DND-41 (cell line): ENCODE data around the gene TRAF3IP1.

Source experiments
- ATAC-seq: fragments of 200-7000 bp; cut with Tn5 transposase; 3 replicates; pipeline ENCODE4 v1.9.1; 2021; ENCODE audit warnings: low read depth; ENCODE audit not compliant: insufficient read depth
- DNase-seq: peaks from one replicate; pipeline ENCODE4 v3.0.0-alpha.2; 2020
- H2AFZ ChIP-seq: 2 replicates; pipeline ENCODE4 v1.6.0; 2012; ENCODE audit warnings: low read depth, low read length
- H3K27ac ChIP-seq: 2 replicates; pipeline ENCODE4 v1.5.1; 2012; ENCODE audit warnings: low read length, inconsistent platforms
- H3K27me3 ChIP-seq: fragments of 200-600 bp; sonication (generic); 2 replicates; pipeline ENCODE4 v1.6.0; 2012; ENCODE audit warnings: low read length, mild to moderate bottlenecking, inconsistent platforms; ENCODE audit not compliant: insufficient read depth, poor library complexity
- H3K36me3 ChIP-seq: 2 replicates; pipeline ENCODE4 v1.5.1; 2012; ENCODE audit warnings: low read length, inconsistent platforms; ENCODE audit not compliant: insufficient read depth
- H3K4me1 ChIP-seq: 2 replicates; pipeline ENCODE4 v1.5.1; 2012; ENCODE audit warnings: mild to moderate bottlenecking, low read length; ENCODE audit not compliant: insufficient read depth
- H3K4me2 ChIP-seq: 2 replicates; pipeline ENCODE4 v1.6.0; 2012; ENCODE audit warnings: mild to moderate bottlenecking, moderate library complexity, low read length, inconsistent platforms; ENCODE audit not compliant: insufficient read depth
- H3K4me3 ChIP-seq, 2 experiments: fragments of 200-600 bp in 1 of 2; shearing (Covaris generic) in 1 of 2; 2 replicates each; pipeline ENCODE4 v1.5.1; 2012 to 2016; ENCODE audit warnings: inconsistent platforms in 2 of 2, low read length in 2 of 2, mild to moderate bottlenecking in 2 of 2, low read depth in 1 of 2, moderate library complexity in 1 of 2
- H3K79me2 ChIP-seq: 2 replicates; pipeline ENCODE4 v1.6.0; 2012; ENCODE audit warnings: low read length, inconsistent platforms; ENCODE audit not compliant: insufficient read depth
- H3K9ac ChIP-seq: 2 replicates; pipeline ENCODE4 v1.6.0; 2012; ENCODE audit warnings: low read depth, mild to moderate bottlenecking, inconsistent platforms, low read length, moderate library complexity
- H3K9me3 ChIP-seq: 2 replicates; pipeline ENCODE4 v1.5.1; 2012; ENCODE audit warnings: low read length, moderate library complexity, mild to moderate bottlenecking, inconsistent platforms; ENCODE audit not compliant: insufficient read depth, severe bottlenecking
- H4K20me1 ChIP-seq: 2 replicates; pipeline ENCODE4 v1.6.0; 2012; ENCODE audit warnings: low read length; ENCODE audit not compliant: insufficient read depth
- EZH2 ChIP-seq: IDR thresholded peaks from 3 replicates; pipeline ENCODE4 v1.6.1; 2012; ENCODE audit warnings: borderline replicate concordance, low read depth, mild to moderate bottlenecking, moderate library complexity, low read length, inconsistent platforms; ENCODE audit not compliant: severe bottlenecking
- TF ChIP-seq, protein P1 (sequence below): IDR thresholded peaks from 2 replicates; pipeline ENCODE4 v1.5.1; 2012; ENCODE audit warnings: borderline replicate concordance, low read length, moderate library complexity, mild to moderate bottlenecking; ENCODE audit not compliant: poor library complexity, severe bottlenecking; ENCODE audit errors: extremely low read depth

The TRAF3IP1 gene

DNA sequence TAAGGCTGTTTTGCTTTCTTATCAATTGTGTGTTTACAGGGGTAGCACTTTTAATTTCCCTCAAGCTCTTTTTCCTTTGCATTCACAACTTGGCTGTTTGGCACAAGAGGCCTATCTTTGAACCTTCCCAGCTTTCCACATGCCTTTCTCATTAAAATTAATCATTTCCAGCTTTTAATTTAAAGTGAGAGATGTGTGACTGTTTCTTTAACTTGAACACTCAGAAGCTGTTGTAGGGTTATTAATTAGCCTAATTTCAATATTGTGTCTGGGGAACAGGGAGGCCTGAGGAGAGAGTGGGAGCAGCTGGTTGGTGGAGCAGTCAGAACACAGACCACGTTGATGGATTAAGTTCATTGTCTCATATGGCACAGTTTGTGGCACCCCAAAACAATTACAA lies 111.1 kb downstream of the TRAF3IP1 start:
- DNase-seq (no peak), ATAC-seq (no peak)
- Histone ChIP-seq H3K27me3 (no peaks in the 10 kb centered on the region), H3K27ac (no peak overlapping the region), H3K4me3 (no peak overlapping the region), H4K20me1 (peaks cover 52% of the 10 kb centered on the region), H3K4me2 (no peak overlapping the region), H2AFZ (no peak overlapping the region), H3K9ac (no peak overlapping the region), H3K79me2 (peaks cover 92% of the 10 kb centered on the region), H3K4me1 (peaks cover 21% of the 10 kb centered on the region), H3K36me3 (peaks cover 61% of the 10 kb centered on the region), H3K9me3 (peaks cover 5% of the 10 kb centered on the region)
- TF ChIP-seq, protein P1, sequence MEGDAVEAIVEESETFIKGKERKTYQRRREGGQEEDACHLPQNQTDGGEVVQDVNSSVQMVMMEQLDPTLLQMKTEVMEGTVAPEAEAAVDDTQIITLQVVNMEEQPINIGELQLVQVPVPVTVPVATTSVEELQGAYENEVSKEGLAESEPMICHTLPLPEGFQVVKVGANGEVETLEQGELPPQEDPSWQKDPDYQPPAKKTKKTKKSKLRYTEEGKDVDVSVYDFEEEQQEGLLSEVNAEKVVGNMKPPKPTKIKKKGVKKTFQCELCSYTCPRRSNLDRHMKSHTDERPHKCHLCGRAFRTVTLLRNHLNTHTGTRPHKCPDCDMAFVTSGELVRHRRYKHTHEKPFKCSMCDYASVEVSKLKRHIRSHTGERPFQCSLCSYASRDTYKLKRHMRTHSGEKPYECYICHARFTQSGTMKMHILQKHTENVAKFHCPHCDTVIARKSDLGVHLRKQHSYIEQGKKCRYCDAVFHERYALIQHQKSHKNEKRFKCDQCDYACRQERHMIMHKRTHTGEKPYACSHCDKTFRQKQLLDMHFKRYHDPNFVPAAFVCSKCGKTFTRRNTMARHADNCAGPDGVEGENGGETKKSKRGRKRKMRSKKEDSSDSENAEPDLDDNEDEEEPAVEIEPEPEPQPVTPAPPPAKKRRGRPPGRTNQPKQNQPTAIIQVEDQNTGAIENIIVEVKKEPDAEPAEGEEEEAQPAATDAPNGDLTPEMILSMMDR = no peak
- TF ChIP-seq EZH2 = no peak

DNA sequence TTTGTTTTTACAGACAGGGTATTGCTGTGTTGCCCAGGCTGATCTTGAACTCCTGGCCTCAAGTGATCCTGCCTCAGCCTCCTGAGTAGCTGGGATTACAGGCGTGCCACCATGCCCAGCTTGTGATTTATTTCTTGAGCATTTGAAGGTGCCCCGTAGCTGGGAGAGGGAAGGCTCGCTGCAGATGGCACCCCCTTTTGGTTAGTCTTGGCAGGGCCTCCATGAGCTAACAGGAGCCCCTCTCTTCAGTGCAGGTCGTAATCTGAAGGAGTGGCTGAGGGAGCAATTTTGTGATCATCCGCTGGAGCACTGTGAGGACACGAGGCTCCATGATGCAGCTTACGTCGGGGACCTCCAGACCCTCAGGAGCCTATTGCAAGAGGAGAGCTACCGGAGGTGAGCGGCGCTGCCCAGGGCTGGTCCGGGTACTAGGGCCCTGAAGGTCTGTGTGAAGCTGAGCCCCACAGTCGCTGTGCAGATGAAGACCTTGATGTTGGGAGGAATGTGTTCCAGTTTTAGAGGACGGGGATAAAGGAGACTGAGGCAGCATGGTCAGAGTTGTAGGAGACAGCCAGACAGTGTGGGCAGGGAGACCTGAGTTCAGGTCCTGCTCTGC lies 113.1 kb downstream of the TRAF3IP1 start:
- DNase-seq (no peak), ATAC-seq (0 out of 3 replicates have a peak, but pooled peaks have one; percentile 29)
- TF ChIP-seq, protein P1 = peak; percentile 24
- no peak for TF ChIP-seq EZH2
- Histone ChIP-seq H3K4me1 (peaks cover 11% of the 10 kb centered on the region), H3K4me3 (no peak overlapping the region), H3K4me2 (no peak overlapping the region), H3K36me3 (peaks cover 72% of the 10 kb centered on the region), H3K9ac (no peak overlapping the region), H2AFZ (no peak overlapping the region), H3K9me3 (peaks cover 5% of the 10 kb centered on the region), H3K79me2 (peaks cover 93% of the 10 kb centered on the region), H3K27ac (no peak overlapping the region), H4K20me1 (peaks cover 44% of the 10 kb centered on the region), H3K27me3 (no peaks in the 10 kb centered on the region)

DNA sequence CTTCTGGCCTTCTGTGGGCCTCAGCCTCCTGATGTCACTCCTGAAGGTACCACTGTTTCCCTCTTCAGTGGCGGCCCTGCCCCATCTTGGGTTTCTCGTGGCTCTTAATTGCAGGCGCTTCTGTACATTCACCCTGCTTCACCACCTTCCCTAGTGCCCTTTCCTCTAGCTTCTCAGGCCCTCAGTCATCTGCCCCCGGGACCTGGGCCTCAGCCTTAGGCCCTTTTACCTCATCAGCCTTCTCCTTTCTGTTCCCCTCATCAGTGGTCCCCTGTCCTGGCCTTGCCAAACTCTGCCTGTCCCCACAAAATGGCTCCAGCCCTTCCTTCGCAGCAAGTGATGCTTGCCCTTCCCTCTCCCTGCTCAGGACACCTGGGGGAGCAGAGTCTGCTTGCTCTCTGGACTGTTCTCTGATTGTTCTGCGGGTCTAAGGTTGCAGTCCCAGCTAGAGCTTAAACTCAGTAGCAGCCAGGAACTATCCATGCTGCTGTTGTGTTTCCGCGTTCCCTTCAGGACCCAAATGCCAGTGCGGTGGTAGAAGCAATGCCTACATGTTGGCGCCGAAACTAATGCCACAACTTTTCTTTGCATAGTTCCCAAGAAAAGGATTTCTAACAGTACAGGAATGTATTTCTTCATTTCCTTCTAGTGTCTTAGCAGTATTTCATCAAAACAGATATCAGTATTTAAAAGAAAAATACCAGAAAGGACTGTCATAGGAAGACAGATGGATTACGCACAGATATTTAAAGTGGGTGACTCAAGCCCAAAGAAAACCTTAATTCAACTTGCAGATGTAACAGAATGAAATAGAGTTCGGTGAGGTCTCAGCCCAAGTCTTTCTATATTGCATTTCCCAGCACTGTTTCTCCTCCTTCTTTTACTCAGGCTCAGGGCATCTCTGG lies 113.9 kb downstream of the TRAF3IP1 start:
- DNase-seq = no peak
- Histone ChIP-seq H4K20me1 (peaks cover 46% of the 10 kb centered on the region), H3K9ac (no peak overlapping the region), H3K4me3 (no peak overlapping the region), H3K27ac (no peak overlapping the region), H3K9me3 (peaks cover 5% of the 10 kb centered on the region), H3K27me3 (no peaks in the 10 kb centered on the region), H3K4me1 (peaks cover 3% of the 10 kb centered on the region; the same call in 1 of the 2 replicates), H2AFZ (no peak overlapping the region), H3K79me2 (peaks cover 93% of the 10 kb centered on the region), H3K4me2 (no peak overlapping the region), H3K36me3 (peaks cover 79% of the 10 kb centered on the region)
- TF ChIP-seq, protein P1 = no peak
- no peak for TF ChIP-seq EZH2
- ATAC-seq = no peak
